OCI-LY1 (cell line): Measurements from ENCODE around the gene TRIM4.
A peak's percentile ranks its signal among the peaks of the same experiment; 100 is the strongest.
"Not testable (repeated sequence)": the region's sequence is repeated elsewhere in the genome, so short reads cannot be mapped to it uniquely, and the experiment has no call there.

ENCODE experiments used
- H2AFZ ChIP-seq: fragments of 200-600 bp; sonication (generic), shearing (Covaris generic); 2 replicates; pipeline ENCODE4 v1.6.0; 2014; ENCODE audit warnings: antibody characterized with exemption, mild to moderate bottlenecking, low read length
- H3F3A ChIP-seq: fragments of 200-600 bp; sonication (generic), shearing (Covaris generic); 2 replicates; pipeline ENCODE4 v1.6.0; 2014; ENCODE audit warnings: mild to moderate bottlenecking, antibody characterized with exemption, low read length, moderate library complexity; ENCODE audit not compliant: insufficient read depth
- H3K27ac ChIP-seq: fragments of 200-600 bp; sonication (generic); 2 replicates; pipeline ENCODE4 v1.5.1; 2014; ENCODE audit warnings: low read length, mixed run types, mild to moderate bottlenecking, low read depth; ENCODE audit not compliant: poor library complexity, severe bottlenecking
- H3K27me3 ChIP-seq: fragments of 200-600 bp; sonication (generic); 2 replicates; pipeline ENCODE4 v1.6.0; 2014; ENCODE audit warnings: antibody characterized with exemption, mild to moderate bottlenecking, low read length, moderate library complexity; ENCODE audit not compliant: insufficient read depth
- H3K36me3 ChIP-seq: fragments of 200-600 bp; sonication (generic); 2 replicates; pipeline ENCODE4 v1.6.1; 2014; ENCODE audit warnings: mild to moderate bottlenecking, antibody characterized with exemption, low read length, moderate library complexity, mixed read lengths; ENCODE audit not compliant: insufficient read depth
- H3K4me1 ChIP-seq: fragments of 200-600 bp; sonication (generic); 2 replicates; pipeline ENCODE4 v1.5.1; 2014; ENCODE audit warnings: mild to moderate bottlenecking, low read length, moderate library complexity; ENCODE audit not compliant: insufficient read depth, severe bottlenecking
- H3K4me2 ChIP-seq: fragments of 200-600 bp; sonication (generic), shearing (Covaris generic); 2 replicates; pipeline ENCODE4 v1.6.1; 2014; ENCODE audit warnings: low read length
- H3K4me3 ChIP-seq: fragments of 200-600 bp; sonication (generic); 2 replicates; pipeline ENCODE4 v1.5.1; 2014; ENCODE audit warnings: low read length, low read depth, mild to moderate bottlenecking, mixed read lengths; ENCODE audit not compliant: poor library complexity, severe bottlenecking
- H3K79me2 ChIP-seq: fragments of 200-600 bp; shearing (Covaris generic); 2 replicates; pipeline ENCODE4 v1.6.1; 2016; ENCODE audit warnings: mixed run types, low read length, mixed read lengths; ENCODE audit not compliant: insufficient read depth
- H3K9ac ChIP-seq: fragments of 200-600 bp; sonication (generic), shearing (Covaris generic); 2 replicates; pipeline ENCODE4 v1.6.1; 2014; ENCODE audit warnings: mild to moderate bottlenecking, low read length, mixed read lengths
- H3K9me2 ChIP-seq: fragments of 200-600 bp; sonication (generic), shearing (Covaris generic); 2 replicates; pipeline ENCODE4 v1.6.1; 2014; ENCODE audit warnings: low read depth, mild to moderate bottlenecking, low read length, mixed read lengths
- H3K9me3 ChIP-seq: fragments of 200-600 bp; shearing (Covaris generic); 2 replicates; pipeline ENCODE4 v1.6.1; 2014; ENCODE audit warnings: low read length, mixed read lengths
- H4K20me1 ChIP-seq: fragments of 200-600 bp; sonication (generic), shearing (Covaris generic); 2 replicates; pipeline ENCODE4 v1.6.0; 2016; ENCODE audit warnings: mild to moderate bottlenecking, low read length; ENCODE audit not compliant: insufficient read depth
- CTCF ChIP-seq: fragments of 200-600 bp; sonication (generic), shearing (Covaris generic); IDR thresholded peaks from 2 replicates; pipeline ENCODE4 v1.5.1; 2017; ENCODE audit warnings: mild to moderate bottlenecking, antibody characterized with exemption, low read length, moderate library complexity, mixed read lengths
- EZH2 ChIP-seq: fragments of 200-600 bp; sonication (generic), shearing (Covaris generic); IDR thresholded peaks from 2 replicates; pipeline ENCODE4 v1.8.0; 2017; ENCODE audit warnings: borderline replicate concordance, mixed run types, mild to moderate bottlenecking, antibody characterized with exemption, low read length, moderate library complexity, mixed read lengths

Gene TRIM4

GRCh38 chr7:99918959-99919813, at the start of gene TRIM4:
TSS of gene TRIM4 (minus strand) at chr7:99919530. CDS start at chr7:99919401, 129 bp downstream.
- Histone ChIP-seq H3K4me3 (peak within 1 kb of the TSS; percentile 79), H3K27ac (peak within 1 kb of the TSS; percentile 31), H3K4me1 (peaks cover 27% of the 10 kb centered on the region), H4K20me1 (no peaks in the 10 kb centered on the region), H2AFZ (peak within 1 kb of the TSS; percentile 72), H3K4me2 (peak within 1 kb of the TSS; percentile 83), H3K27me3 (no peaks in the 10 kb centered on the region), H3F3A (no peaks in the 10 kb centered on the region), H3K9ac (peak within 1 kb of the TSS; percentile 85), H3K9me2 (no peaks in the 10 kb centered on the region), H3K79me2 (peaks cover 16% of the 10 kb centered on the region), H3K36me3 (peaks cover 29% of the 10 kb centered on the region), H3K9me3 (0 out of 2 replicates have a peak, but pooled peaks cover 4% of the 10 kb centered on the region)
- TF ChIP-seq EZH2, result no peak
- TF ChIP-seq CTCF, result 0 out of 2 replicates have a peak, but pooled peaks have one; percentile 30

DNA sequence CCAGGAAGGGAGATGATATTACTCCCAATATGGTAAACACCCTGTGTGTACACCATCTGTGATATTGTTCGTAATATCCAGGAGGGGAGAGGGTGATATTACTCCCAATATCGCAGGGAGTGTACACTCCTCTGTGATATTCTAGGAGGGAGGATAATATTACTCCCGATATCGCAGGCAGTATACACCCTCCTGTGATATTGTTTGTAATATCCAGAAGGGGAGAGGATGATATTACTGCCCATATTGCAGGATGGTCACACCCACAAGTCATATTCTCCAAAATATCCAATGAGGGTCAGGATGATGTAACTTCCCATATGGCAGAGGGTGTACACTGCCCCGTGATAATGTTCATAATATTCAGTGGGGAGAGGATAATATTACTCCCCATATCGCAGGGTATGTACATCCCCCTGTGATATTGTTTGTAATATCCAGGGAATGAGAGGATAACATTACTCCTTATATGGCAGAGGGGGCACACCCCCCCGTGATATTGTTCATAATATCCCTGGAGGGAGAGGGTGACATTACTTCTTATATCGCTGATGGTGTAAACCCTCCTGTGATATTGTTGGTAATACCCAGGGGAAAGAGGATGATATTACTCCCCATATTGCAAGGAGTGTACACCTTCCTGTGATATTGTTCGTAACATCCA, 39.4 kb upstream of the TRIM4 start:
- H4K20me1 ChIP-seq, result no peaks in the 10 kb centered on the region
- H3K36me3 ChIP-seq, result no peaks in the 10 kb centered on the region
- H3K27me3 ChIP-seq, result peaks cover 17% of the 10 kb centered on the region
- no peak overlapping the region for H3K27ac ChIP-seq
- H2AFZ ChIP-seq, result no peak overlapping the region
- no peaks in the 10 kb centered on the region for H3F3A ChIP-seq
- H3K4me1 ChIP-seq, result no peaks in the 10 kb centered on the region
- no peaks in the 10 kb centered on the region for H3K79me2 ChIP-seq
- no peak overlapping the region for H3K4me3 ChIP-seq
- H3K4me2 ChIP-seq, result no peak overlapping the region
- no peaks in the 10 kb centered on the region for H3K9me2 ChIP-seq
- H3K9ac ChIP-seq, result no peak overlapping the region
- H3K9me3 ChIP-seq, result no peaks in the 10 kb centered on the region
- TF ChIP-seq EZH2, result no peak

- no peak overlapping the region for H3K9ac ChIP-seq
- H3K36me3 ChIP-seq, result no peaks in the 10 kb centered on the region
- no peaks in the 10 kb centered on the region for H3K79me2 ChIP-seq
- H3K4me2 ChIP-seq, result no peak overlapping the region
- H3K27ac ChIP-seq, result no peak overlapping the region
- no peaks in the 10 kb centered on the region for H3F3A ChIP-seq
- peaks cover 10% of the 10 kb centered on the region for H3K27me3 ChIP-seq
- H3K9me3 ChIP-seq, result peaks cover 9% of the 10 kb centered on the region
- no peak for TF ChIP-seq EZH2
- no peak overlapping the region for H2AFZ ChIP-seq
- no peak overlapping the region for H3K4me3 ChIP-seq
- no peaks in the 10 kb centered on the region for H3K9me2 ChIP-seq
- no peaks in the 10 kb centered on the region for H4K20me1 ChIP-seq
- no peaks in the 10 kb centered on the region for H3K4me1 ChIP-seq
These were observed 35.9 kb upstream of the TRIM4 start for GRCh38 chr7:99955247-99955646.

DNA sequence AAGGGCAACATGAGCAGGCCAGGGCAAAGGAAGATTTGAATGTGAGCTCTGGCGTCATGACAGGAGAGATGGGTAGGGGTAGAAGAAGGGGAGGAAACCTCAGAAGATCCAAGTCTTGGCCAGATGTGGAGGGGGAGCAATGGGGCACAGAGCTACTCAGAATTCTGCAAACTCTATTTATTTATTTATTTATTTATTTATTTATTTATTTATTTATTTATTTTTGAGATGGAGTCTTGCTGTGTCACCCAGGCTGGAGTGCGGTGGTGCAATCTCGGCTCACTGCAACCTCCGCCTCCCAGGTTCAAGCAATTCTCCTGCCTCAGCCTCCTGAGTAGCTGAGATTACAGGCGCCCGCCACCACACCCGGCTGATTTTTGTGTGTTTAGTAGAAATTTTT, 35.3 kb upstream of the TRIM4 start:
- H3K9me2 ChIP-seq, H3K36me3 ChIP-seq, H3K9ac ChIP-seq, H3K9me3 ChIP-seq, H3F3A ChIP-seq, H3K4me2 ChIP-seq, H4K20me1 ChIP-seq, H3K79me2 ChIP-seq, H3K4me1 ChIP-seq, H2AFZ ChIP-seq, H3K4me3 ChIP-seq, H3K27ac ChIP-seq: not testable (repeated sequence)
- peaks cover 10% of the 10 kb centered on the region for H3K27me3 ChIP-seq
